ENCODE results near the gene EPG5. TPM values are rescaled to one million over a fixed set of nuclear protein-coding genes. Genes with fewer than 3 reads are reported as not detected.

EPG5 gene
- total RNA-seq, 1 donor from 2014 or later, result 10.5 TPM

- TF ChIP-seq CTCF (IDR thresholded peaks at IDR 0.05; ENCODE audit: insufficient read depth, low read length, severe bottlenecking), result no peak
- H3K36me3 ChIP-seq (ENCODE audit: control insufficient read depth, insufficient read depth, low read length), result peaks cover 5% of the 10 kb centered on the region
Measured at GRCh38 chr18:45880876-45881558, 86.1 kb downstream of the EPG5 start.

GRCh38 chr18:45879681-45880655, 87.2 kb downstream of the EPG5 start:
- H3K36me3 ChIP-seq (ENCODE audit: control insufficient read depth, insufficient read depth, low read length), result peaks cover 6% of the 10 kb centered on the region
- no peaks in the 10 kb centered on the region for H3K27me3 ChIP-seq (ENCODE audit: control insufficient read depth, insufficient read depth, low read length)
- peak; percentile 40 for DNase-seq (ENCODE audit: low read depth)
- peak; percentile 99 for TF ChIP-seq CTCF (IDR thresholded peaks at IDR 0.05; ENCODE audit: insufficient read depth, low read length, severe bottlenecking)
- FAIRE-seq, result no peak
- H3K4me3 ChIP-seq (ENCODE audit: low read depth, low read length), result no peak overlapping the region

More at GRCh38 chr18:45880876-45881558, 86.1 kb downstream of the EPG5 start:
- no peaks in the 10 kb centered on the region for H3K27me3 ChIP-seq (ENCODE audit: control insufficient read depth, insufficient read depth, low read length)
- H3K4me3 ChIP-seq (ENCODE audit: low read depth, low read length), result no peak overlapping the region
- DNase-seq (ENCODE audit: low read depth), result no peak
- FAIRE-seq, result no peak

- Histone ChIP-seq H3K27me3 (ENCODE audit: control insufficient read depth, insufficient read depth, low read length) (no peaks in the 10 kb centered on the region), H3K4me3 (ENCODE audit: low read depth, low read length) (no peak overlapping the region), H3K36me3 (ENCODE audit: control insufficient read depth, insufficient read depth, low read length) (peaks cover 3% of the 10 kb centered on the region)
- no peak for TF ChIP-seq CTCF (IDR thresholded peaks at IDR 0.05; ENCODE audit: insufficient read depth, low read length, severe bottlenecking)
- no peak for FAIRE-seq
- no peak for DNase-seq (ENCODE audit: low read depth)
Measured at GRCh38 chr18:45877403-45877802, 89.7 kb downstream of the EPG5 start.

- peaks cover 3% of the 10 kb centered on the region for H3K36me3 ChIP-seq (ENCODE audit: control insufficient read depth, insufficient read depth, low read length)
Measured at GRCh38 chr18:45876161-45876560, 91.0 kb downstream of the EPG5 start.

More at GRCh38 chr18:45876161-45876560, 91.0 kb downstream of the EPG5 start:
- H3K4me3 ChIP-seq (ENCODE audit: low read depth, low read length), result no peak overlapping the region
- DNase-seq (ENCODE audit: low read depth) (no peak), FAIRE-seq (no peak)
- no peaks in the 10 kb centered on the region for H3K27me3 ChIP-seq (ENCODE audit: control insufficient read depth, insufficient read depth, low read length)
- no peak for TF ChIP-seq CTCF (IDR thresholded peaks at IDR 0.05; ENCODE audit: insufficient read depth, low read length, severe bottlenecking)
